Body of pancreas (tissue), 4 donors: ENCODE data around the gene RSPH1.

Experiments used
- POLR2A ChIP-seq, 3 donors: fragments of 450-650 bp; IDR thresholded peaks; one replicate each; pipeline ENCODE4 v1.6.1; 2016; ENCODE audit warnings: antibody characterized with exemption in 3 of 3, mild to moderate bottlenecking in 2 of 3
- TF ChIP-seq, protein P1 (sequence below), 7 experiments: fragments of 450-650 bp in 4 of 7; fragments of 200-600 bp in 3 of 7; sonication (generic) in 3 of 7; IDR thresholded peaks; one replicate each; pipeline ENCODE4 v1.5.1; 2016 to 2019; ENCODE audit warnings: antibody characterized with exemption in 7 of 7

DNA sequence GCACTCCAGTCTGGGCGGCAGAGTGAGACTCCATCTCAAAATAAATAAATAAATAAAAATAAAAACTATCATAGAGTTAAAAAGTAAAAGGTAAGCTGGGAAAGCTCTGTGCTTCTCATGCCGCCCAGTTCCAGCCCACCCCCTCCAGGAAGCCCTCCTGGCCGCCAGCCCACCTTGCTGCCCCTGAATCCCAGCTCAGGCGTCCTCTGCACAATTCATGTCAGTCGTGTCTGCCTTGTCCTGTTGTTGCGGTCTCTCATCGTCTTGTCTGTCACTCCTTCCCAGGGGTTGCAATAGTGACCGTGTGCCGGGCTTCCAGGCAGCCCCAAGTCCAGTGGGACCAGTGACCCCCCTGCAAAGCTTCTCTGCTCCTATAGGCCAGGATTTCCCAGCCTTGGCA is 44.1 kb downstream of the RSPH1 start:
- TF ChIP-seq, protein P1, sequence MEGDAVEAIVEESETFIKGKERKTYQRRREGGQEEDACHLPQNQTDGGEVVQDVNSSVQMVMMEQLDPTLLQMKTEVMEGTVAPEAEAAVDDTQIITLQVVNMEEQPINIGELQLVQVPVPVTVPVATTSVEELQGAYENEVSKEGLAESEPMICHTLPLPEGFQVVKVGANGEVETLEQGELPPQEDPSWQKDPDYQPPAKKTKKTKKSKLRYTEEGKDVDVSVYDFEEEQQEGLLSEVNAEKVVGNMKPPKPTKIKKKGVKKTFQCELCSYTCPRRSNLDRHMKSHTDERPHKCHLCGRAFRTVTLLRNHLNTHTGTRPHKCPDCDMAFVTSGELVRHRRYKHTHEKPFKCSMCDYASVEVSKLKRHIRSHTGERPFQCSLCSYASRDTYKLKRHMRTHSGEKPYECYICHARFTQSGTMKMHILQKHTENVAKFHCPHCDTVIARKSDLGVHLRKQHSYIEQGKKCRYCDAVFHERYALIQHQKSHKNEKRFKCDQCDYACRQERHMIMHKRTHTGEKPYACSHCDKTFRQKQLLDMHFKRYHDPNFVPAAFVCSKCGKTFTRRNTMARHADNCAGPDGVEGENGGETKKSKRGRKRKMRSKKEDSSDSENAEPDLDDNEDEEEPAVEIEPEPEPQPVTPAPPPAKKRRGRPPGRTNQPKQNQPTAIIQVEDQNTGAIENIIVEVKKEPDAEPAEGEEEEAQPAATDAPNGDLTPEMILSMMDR (IDR thresholded peaks at IDR 0.05), result no peak
- no peak for TF ChIP-seq POLR2A (IDR thresholded peaks at IDR 0.05)
